HFFc6 (cell line): ENCODE measurements around the gene PCSK5. TPM values are rescaled to one million over a fixed set of nuclear protein-coding genes. Genes with fewer than 3 reads are reported as not detected.

Experiments
- DNase-seq: peaks from one replicate; pipeline ENCODE4 v3.0.0-alpha.2; 2018
- H3K27ac Mint-ChIP-seq: 2 replicates; pipeline ENCODE4 v1.8.0; 2020; ENCODE audit warnings: mild to moderate bottlenecking, mixed read lengths
- H3K27me3 Mint-ChIP-seq: 2 replicates; pipeline ENCODE4 v1.8.0; 2021; ENCODE audit warnings: mild to moderate bottlenecking, moderate library complexity, mixed read lengths; ENCODE audit not compliant: insufficient read depth
- H3K36me3 Mint-ChIP-seq: 2 replicates; pipeline ENCODE4 v1.8.0; 2021; ENCODE audit warnings: low read depth, mixed read lengths
- H3K4me1 Mint-ChIP-seq: 2 replicates; pipeline ENCODE4 v1.8.0; 2020; ENCODE audit warnings: low read depth, mixed read lengths
- H3K4me3 Mint-ChIP-seq: 2 replicates; pipeline ENCODE4 v1.8.0; 2020; ENCODE audit warnings: mild to moderate bottlenecking, moderate library complexity, mixed read lengths
- H3K9me3 Mint-ChIP-seq: 2 replicates; pipeline ENCODE4 v1.8.0; 2020; ENCODE audit warnings: mild to moderate bottlenecking, mixed read lengths
- CTCF ChIP-seq: fragments of 200-600 bp; sonication (generic); IDR thresholded peaks from 2 replicates; pipeline ENCODE4 v1.5.0; 2021; ENCODE audit warnings: antibody characterized with exemption, mild to moderate bottlenecking
- total RNA-seq, 6 experiments: library from RNA; stranded (reverse); fragmentation: NEBNext Ultra II Directional; extraction: Animal tissue kit (Norgen Biotek cat#: 25700); gene quantifications; 2 replicates in 1 of 6; 3 replicates in 5 of 6; pipeline ENCODE4 v1.2.3, GENCODE V29; 2021

Gene PCSK5
- total RNA-seq, 6 experiments from 2014 or later: 0.18 to 0.36 (median 0.22) TPM

- TF ChIP-seq CTCF: no peak
- no peaks in the 10 kb centered on the region; the same call in 1 of the 2 replicates for H3K27me3 Mint-ChIP-seq
- H3K27ac Mint-ChIP-seq: no peak overlapping the region
- no peak for DNase-seq
- H3K4me3 Mint-ChIP-seq: no peak overlapping the region
- H3K36me3 Mint-ChIP-seq: no peaks in the 10 kb centered on the region
- H3K4me1 Mint-ChIP-seq: no peaks in the 10 kb centered on the region
- peaks cover 24% of the 10 kb centered on the region for H3K9me3 Mint-ChIP-seq
Observed at GRCh38 chr9:75950998-75951397, 60.5 kb downstream of the PCSK5 start.

- no peaks in the 10 kb centered on the region; the same call in 1 of the 2 replicates for H3K27me3 Mint-ChIP-seq
- no peak for DNase-seq
Observed at GRCh38 chr9:75953218-75953617, 62.7 kb downstream of the PCSK5 start.

GRCh38 chr9:75956161-75956560, 65.7 kb downstream of the PCSK5 start:
- Mint-ChIP-seq H3K27ac (no peak overlapping the region), H3K4me3 (no peak overlapping the region), H3K36me3 (no peaks in the 10 kb centered on the region), H3K27me3 (no peaks in the 10 kb centered on the region), H3K4me1 (no peaks in the 10 kb centered on the region), H3K9me3 (peaks cover 34% of the 10 kb centered on the region)
- TF ChIP-seq CTCF: no peak
- DNase-seq: no peak

More at GRCh38 chr9:75953218-75953617, 62.7 kb downstream of the PCSK5 start:
- Mint-ChIP-seq H3K4me3 (no peak overlapping the region), H3K4me1 (no peaks in the 10 kb centered on the region), H3K27ac (no peak overlapping the region), H3K36me3 (no peaks in the 10 kb centered on the region), H3K9me3 (peaks cover 18% of the 10 kb centered on the region)
- TF ChIP-seq CTCF: no peak

GRCh38 chr9:75957116-75957515, 66.6 kb downstream of the PCSK5 start:
- Mint-ChIP-seq H3K27me3 (no peaks in the 10 kb centered on the region), H3K27ac (no peak overlapping the region), H3K4me1 (no peaks in the 10 kb centered on the region), H3K36me3 (no peaks in the 10 kb centered on the region), H3K4me3 (no peak overlapping the region), H3K9me3 (peaks cover 41% of the 10 kb centered on the region)
- TF ChIP-seq CTCF: no peak
- DNase-seq: no peak

- no peak for TF ChIP-seq CTCF
- H3K27me3 Mint-ChIP-seq: no peaks in the 10 kb centered on the region
- H3K9me3 Mint-ChIP-seq: peaks cover 41% of the 10 kb centered on the region
- DNase-seq: no peak
- H3K4me3 Mint-ChIP-seq: no peak overlapping the region
- no peak overlapping the region for H3K27ac Mint-ChIP-seq
- H3K36me3 Mint-ChIP-seq: no peaks in the 10 kb centered on the region
- no peaks in the 10 kb centered on the region for H3K4me1 Mint-ChIP-seq
Observed at GRCh38 chr9:75958226-75958625, 67.8 kb downstream of the PCSK5 start.

GRCh38 chr9:75960551-75960950, 70.1 kb downstream of the PCSK5 start:
- no peaks in the 10 kb centered on the region for H3K36me3 Mint-ChIP-seq
- H3K9me3 Mint-ChIP-seq: peaks cover 44% of the 10 kb centered on the region
- no peaks in the 10 kb centered on the region for H3K27me3 Mint-ChIP-seq
- DNase-seq: no peak
- TF ChIP-seq CTCF: no peak
- no peak overlapping the region for H3K4me3 Mint-ChIP-seq
- H3K27ac Mint-ChIP-seq: no peak overlapping the region
- H3K4me1 Mint-ChIP-seq: no peaks in the 10 kb centered on the region
